Upper lobe of right lung (tissue), 1 donor: ENCODE measurements around the gene KRT35. TPM values are rescaled to one million over a fixed set of nuclear protein-coding genes. Genes with fewer than 3 reads are reported as not detected.

Experiments
- ATAC-seq: fragments of 200-7000 bp; cut with Tn5 transposase; one replicate; pipeline ENCODE4 v1.9.1; 2020; ENCODE audit warnings: mild to moderate bottlenecking, moderate library complexity
- DNase-seq: peaks from one replicate; pipeline ENCODE4 v3.0.0-alpha.2; 2020
- H3K27ac ChIP-seq: fragments of 200-600 bp; one replicate; pipeline ENCODE4 v1.8.0; 2022
- H3K27me3 ChIP-seq: fragments of 200-600 bp; one replicate; pipeline ENCODE4 v1.8.0; 2022; ENCODE audit warnings: mild to moderate bottlenecking
- H3K36me3 ChIP-seq: fragments of 200-600 bp; one replicate; pipeline ENCODE4 v1.8.0; 2022
- H3K4me1 ChIP-seq: fragments of 200-600 bp; one replicate; pipeline ENCODE4 v1.8.0; 2022
- H3K4me3 ChIP-seq: fragments of 200-600 bp; one replicate; pipeline ENCODE4 v1.8.0; 2022; ENCODE audit warnings: mild to moderate bottlenecking
- H3K9me3 ChIP-seq: fragments of 200-600 bp; one replicate; pipeline ENCODE4 v1.8.0; 2022
- intact Hi-C: fragments of 100-400 bp; cut with DNase I; formaldehyde crosslinking; loops from one replicate; pipeline ENCODE4 v1.11.0; 2022
- total RNA-seq: library from RNA; stranded (reverse); fragmentation: NEBNext Ultra II Directional; extraction: Animal tissue kit (Norgen Biotek cat#: 25700); gene quantifications from one replicate; pipeline ENCODE4 v1.2.1, GENCODE V29; 2021
- TF ChIP-seq, protein P1 (sequence below): fragments of 200-600 bp; IDR thresholded peaks from one replicate; pipeline ENCODE4 v1.8.0; 2022; ENCODE audit warnings: antibody characterized with exemption
- donor health status: DM: no; HTN: yes; CAD: no; lungs with severe emphysema.

The KRT35 gene
- total RNA-seq, 1 donor from 2014 or later, result not detected

DNA sequence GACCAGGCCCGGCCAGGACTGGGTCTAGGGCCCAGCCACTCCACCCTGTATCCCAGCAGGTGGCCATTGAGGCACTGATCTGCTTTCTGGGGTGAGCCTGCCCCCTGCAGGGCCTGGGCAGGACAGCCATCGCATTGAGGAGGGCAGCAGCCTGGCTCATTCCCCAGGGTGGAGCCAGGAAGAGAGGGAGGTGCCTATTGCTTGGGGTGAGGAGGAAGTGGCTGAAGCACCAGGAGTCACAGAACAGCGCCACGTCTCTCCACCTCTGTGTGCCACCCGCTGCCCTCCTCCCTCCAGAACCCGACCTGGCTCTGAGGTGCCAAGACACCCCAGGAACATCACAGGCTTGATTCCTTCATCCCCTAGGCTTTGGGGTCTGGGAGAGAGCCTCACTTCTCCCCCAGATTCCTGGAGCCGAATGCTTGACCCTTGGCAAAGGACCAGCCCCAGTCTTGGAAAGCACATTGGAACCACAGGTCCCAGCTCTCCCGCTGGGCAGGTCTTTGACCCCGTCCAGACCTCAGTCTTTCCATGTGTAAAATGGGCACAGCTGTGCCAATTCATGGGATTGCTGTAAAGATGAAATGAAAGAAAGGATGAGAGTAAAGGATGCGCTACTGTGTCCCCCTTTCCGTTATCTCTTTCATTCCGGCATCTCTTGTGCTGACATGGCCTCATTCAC lies 16.0 kb upstream of the KRT35 start:
- peak overlapping the region; percentile 36 for H3K27ac ChIP-seq
- peak; percentile 92 for DNase-seq

DNA sequence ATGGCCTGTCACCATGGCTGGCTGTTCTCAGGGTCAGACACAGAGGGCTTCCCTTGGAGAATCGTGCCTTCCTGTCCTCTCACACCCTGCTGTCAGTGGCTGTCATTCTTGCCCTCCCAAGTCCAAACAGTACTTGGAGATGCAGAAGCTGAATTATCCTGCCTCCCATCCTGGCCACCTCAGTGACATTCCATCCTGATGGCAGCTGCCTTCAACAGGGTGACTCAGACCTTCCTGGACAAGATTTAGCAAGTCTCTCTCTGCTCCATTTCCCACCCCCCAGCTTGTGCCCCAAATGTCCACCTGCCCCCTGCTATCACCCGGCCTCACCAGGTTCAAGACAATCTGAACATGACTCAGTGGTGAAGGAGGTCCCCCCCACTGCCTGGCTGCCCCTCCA lies 13.6 kb upstream of the KRT35 start:
- no peak for DNase-seq

More for the DNA sequence above, 16.0 kb upstream of the KRT35 start:
- intact Hi-C loops, result no loop called here
- no peaks in the 10 kb centered on the region for H3K36me3 ChIP-seq
- no peaks in the 10 kb centered on the region for H3K27me3 ChIP-seq
- peak; percentile 96 for ATAC-seq
- TF ChIP-seq, protein P1, sequence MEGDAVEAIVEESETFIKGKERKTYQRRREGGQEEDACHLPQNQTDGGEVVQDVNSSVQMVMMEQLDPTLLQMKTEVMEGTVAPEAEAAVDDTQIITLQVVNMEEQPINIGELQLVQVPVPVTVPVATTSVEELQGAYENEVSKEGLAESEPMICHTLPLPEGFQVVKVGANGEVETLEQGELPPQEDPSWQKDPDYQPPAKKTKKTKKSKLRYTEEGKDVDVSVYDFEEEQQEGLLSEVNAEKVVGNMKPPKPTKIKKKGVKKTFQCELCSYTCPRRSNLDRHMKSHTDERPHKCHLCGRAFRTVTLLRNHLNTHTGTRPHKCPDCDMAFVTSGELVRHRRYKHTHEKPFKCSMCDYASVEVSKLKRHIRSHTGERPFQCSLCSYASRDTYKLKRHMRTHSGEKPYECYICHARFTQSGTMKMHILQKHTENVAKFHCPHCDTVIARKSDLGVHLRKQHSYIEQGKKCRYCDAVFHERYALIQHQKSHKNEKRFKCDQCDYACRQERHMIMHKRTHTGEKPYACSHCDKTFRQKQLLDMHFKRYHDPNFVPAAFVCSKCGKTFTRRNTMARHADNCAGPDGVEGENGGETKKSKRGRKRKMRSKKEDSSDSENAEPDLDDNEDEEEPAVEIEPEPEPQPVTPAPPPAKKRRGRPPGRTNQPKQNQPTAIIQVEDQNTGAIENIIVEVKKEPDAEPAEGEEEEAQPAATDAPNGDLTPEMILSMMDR, result peak; percentile 70
- no peak overlapping the region for H3K4me3 ChIP-seq
- H3K9me3 ChIP-seq, result no peaks in the 10 kb centered on the region
- H3K4me1 ChIP-seq, result peaks cover 11% of the 10 kb centered on the region

DNA sequence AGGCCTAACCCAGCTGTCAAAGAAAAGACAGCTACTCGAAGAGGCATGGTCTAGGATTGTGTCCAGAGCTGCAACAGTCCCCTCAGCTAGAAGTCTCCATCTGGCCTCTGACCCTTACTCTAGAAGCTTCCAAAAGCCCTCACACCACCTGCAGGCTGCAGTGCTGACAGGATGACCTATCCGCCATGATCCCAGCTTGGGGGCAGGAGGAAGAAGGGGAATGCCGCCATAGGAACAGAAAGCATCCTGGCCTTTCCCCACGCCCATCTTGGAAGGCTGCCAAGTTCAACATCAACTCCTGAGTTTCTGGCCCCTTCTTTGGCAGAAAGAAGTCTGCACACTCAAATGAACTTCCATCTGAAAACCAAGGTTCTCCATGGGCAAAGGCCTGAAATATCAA lies 11.8 kb upstream of the KRT35 start:
- no peaks in the 10 kb centered on the region for H3K27me3 ChIP-seq
- H3K4me1 ChIP-seq, result peaks cover 8% of the 10 kb centered on the region
- peak overlapping the region; percentile 32 for H3K27ac ChIP-seq
- ATAC-seq (no peak), DNase-seq (peak; percentile 53)
- no peaks in the 10 kb centered on the region for H3K9me3 ChIP-seq
- no peak overlapping the region for H3K4me3 ChIP-seq
- intact Hi-C loops, result no loop called here
- H3K36me3 ChIP-seq, result no peaks in the 10 kb centered on the region
- TF ChIP-seq, protein P1, result no peak

More for the DNA sequence above, 13.6 kb upstream of the KRT35 start:
- Histone ChIP-seq H3K4me3 (no peak overlapping the region), H3K27ac (no peak overlapping the region), H3K36me3 (no peaks in the 10 kb centered on the region), H3K9me3 (no peaks in the 10 kb centered on the region), H3K4me1 (peaks cover 11% of the 10 kb centered on the region), H3K27me3 (no peaks in the 10 kb centered on the region)
- intact Hi-C loops, result no loop called here
- TF ChIP-seq, protein P1, result no peak
- no peak for ATAC-seq

DNA sequence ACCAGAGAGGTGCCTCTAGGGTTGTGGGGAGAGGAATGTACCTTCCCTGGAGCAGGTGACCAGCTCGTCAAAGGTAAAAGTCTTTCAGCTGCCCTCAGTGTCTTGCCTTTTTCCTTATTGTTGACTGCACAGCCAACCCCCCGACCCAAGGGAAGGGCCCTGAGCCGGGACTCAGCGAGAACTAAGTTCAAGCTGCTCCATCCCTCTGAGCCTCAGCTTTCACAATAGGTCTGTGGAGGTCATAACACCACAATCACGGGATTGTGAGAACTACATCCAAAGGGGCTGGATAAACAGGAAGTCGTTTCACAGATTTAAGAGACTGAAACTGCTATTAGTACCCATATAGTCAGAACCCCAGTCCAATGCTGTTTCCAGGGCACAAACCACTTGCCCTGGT lies 11.4 kb upstream of the KRT35 start:
- H3K27ac ChIP-seq, result peak overlapping the region; percentile 32
- DNase-seq, result no peak
- peaks cover 4% of the 10 kb centered on the region for H3K4me1 ChIP-seq

DNA sequence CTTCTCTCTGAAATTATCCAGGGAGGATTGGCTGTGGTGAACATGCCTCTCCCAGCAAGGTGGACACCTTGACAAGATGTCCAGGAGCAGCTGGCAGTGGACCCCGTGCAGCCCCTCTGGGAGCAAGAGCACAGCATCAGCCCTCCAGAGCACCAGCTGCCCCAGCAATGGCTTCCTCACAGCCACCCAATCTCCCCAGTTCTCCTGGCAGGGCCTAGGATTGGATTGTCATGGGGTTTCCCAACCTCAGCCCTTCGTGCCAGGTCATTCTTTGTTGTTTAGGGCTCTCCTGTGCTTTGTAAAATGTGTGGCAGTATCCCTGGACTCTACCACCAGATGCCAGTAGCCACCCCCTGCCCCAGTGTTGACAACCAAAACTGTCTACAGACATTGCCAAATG lies 10.5 kb upstream of the KRT35 start:
- Histone ChIP-seq H3K27me3 (peaks cover 4% of the 10 kb centered on the region), H3K36me3 (no peaks in the 10 kb centered on the region), H3K4me3 (no peak overlapping the region), H3K27ac (no peak overlapping the region), H3K9me3 (no peaks in the 10 kb centered on the region), H3K4me1 (no peaks in the 10 kb centered on the region)
- ATAC-seq, result no peak
- intact Hi-C loops, result no loop called here
- no peak for DNase-seq
- TF ChIP-seq, protein P1, result no peak

More for the DNA sequence above, 11.4 kb upstream of the KRT35 start:
- peak; percentile 40 for ATAC-seq
- H3K36me3 ChIP-seq, result no peaks in the 10 kb centered on the region
- TF ChIP-seq, protein P1, result no peak
- H3K4me3 ChIP-seq, result no peak overlapping the region
- H3K27me3 ChIP-seq, result no peaks in the 10 kb centered on the region
- intact Hi-C loops, result no loop called here
- H3K9me3 ChIP-seq, result no peaks in the 10 kb centered on the region
